Mesenchymal stem cell (in vitro differentiated cells and primary cell): ENCODE results near the gene C10orf90.

Experiments used
- DNase-seq: peaks from one replicate; pipeline ENCODE4 v3.0.0-alpha.2; 2013
- H2AFZ ChIP-seq: one replicate; pipeline ENCODE4 v1.6.1; 2013; ENCODE audit warnings: low read depth, mild to moderate bottlenecking, control low read depth, inconsistent platforms, low read length, moderate library complexity
- H2AK5ac ChIP-seq: 2 replicates; pipeline ENCODE4 v1.6.1; 2013; ENCODE audit warnings: low read length, moderate library complexity, mild to moderate bottlenecking, inconsistent platforms; ENCODE audit not compliant: severe bottlenecking
- H2BK120ac ChIP-seq: one replicate; pipeline ENCODE4 v1.6.1; 2013; ENCODE audit warnings: low read depth, mild to moderate bottlenecking, inconsistent platforms, low read length, moderate library complexity
- H2BK12ac ChIP-seq, 2 experiments: one replicate each; pipeline ENCODE4 v1.6.1; 2013; ENCODE audit warnings: inconsistent platforms in 2 of 2, low read length in 2 of 2, mild to moderate bottlenecking in 2 of 2, moderate library complexity in 2 of 2, control low read depth in 1 of 2
- H2BK15ac ChIP-seq: one replicate; pipeline ENCODE4 v1.6.1; 2013; ENCODE audit warnings: mild to moderate bottlenecking, low read depth, inconsistent platforms; ENCODE audit not compliant: poor library complexity, severe bottlenecking
- H2BK5ac ChIP-seq: 2 replicates; pipeline ENCODE4 v1.6.1; 2013; ENCODE audit warnings: low read depth, mild to moderate bottlenecking, low read length, control low read depth, inconsistent platforms; ENCODE audit not compliant: poor library complexity, severe bottlenecking
- H3K14ac ChIP-seq, 2 experiments: one replicate each; pipeline ENCODE4 v1.6.1; 2013; ENCODE audit warnings: inconsistent platforms in 2 of 2, low read length in 2 of 2, control low read depth in 1 of 2, mild to moderate bottlenecking in 1 of 2, moderate library complexity in 1 of 2
- H3K18ac ChIP-seq, 2 experiments: one replicate each; pipeline ENCODE4 v1.6.1; 2013; ENCODE audit warnings: inconsistent platforms in 2 of 2, low read length in 2 of 2, control low read depth in 1 of 2, low read depth in 1 of 2, mild to moderate bottlenecking in 1 of 2
- H3K23ac ChIP-seq, 2 experiments: one replicate each; pipeline ENCODE4 v1.6.1; 2013; ENCODE audit warnings: inconsistent platforms in 2 of 2, low read length in 2 of 2, mild to moderate bottlenecking in 2 of 2, moderate library complexity in 2 of 2, control low read depth in 1 of 2
- H3K27ac ChIP-seq: 2 replicates; pipeline ENCODE4 v1.5.1; 2013; ENCODE audit warnings: mild to moderate bottlenecking, moderate library complexity, low read length, control low read depth, inconsistent platforms; ENCODE audit not compliant: poor library complexity, severe bottlenecking
- H3K27me3 ChIP-seq, 2 experiments: 2 replicates each; pipeline versions ENCODE4 v1.6.1 to v1.7.0; 2013; ENCODE audit warnings: low read length in 2 of 2, mild to moderate bottlenecking in 2 of 2, moderate library complexity in 2 of 2, control low read depth in 1 of 2, inconsistent platforms in 1 of 2; ENCODE audit not compliant: control insufficient read depth in 1 of 2, insufficient read depth in 1 of 2
- H3K36me3 ChIP-seq, 2 experiments: 2 replicates each; pipeline versions ENCODE4 v1.6.1 to v1.7.0; 2013; ENCODE audit warnings: low read length in 2 of 2, control low read depth in 1 of 2, inconsistent platforms in 1 of 2, low read depth in 1 of 2, mild to moderate bottlenecking in 1 of 2; ENCODE audit not compliant: insufficient read depth in 2 of 2, control insufficient read depth in 1 of 2
- H3K4ac ChIP-seq, 2 experiments: one replicate each; pipeline ENCODE4 v1.6.1; 2013; ENCODE audit warnings: inconsistent platforms in 2 of 2, low read length in 2 of 2, mild to moderate bottlenecking in 2 of 2, moderate library complexity in 2 of 2, control low read depth in 1 of 2, low read depth in 1 of 2
- H3K4me1 ChIP-seq: 2 replicates; pipeline ENCODE4 v1.6.1; 2013; ENCODE audit warnings: low read depth, low read length, control low read depth; ENCODE audit not compliant: control insufficient read depth, insufficient read depth
- H3K4me2 ChIP-seq: 2 replicates; pipeline ENCODE4 v1.6.1; 2013; ENCODE audit warnings: low read length, mild to moderate bottlenecking, inconsistent platforms; ENCODE audit not compliant: poor library complexity, severe bottlenecking
- H3K4me3 ChIP-seq, 2 experiments: 2 replicates each; pipeline versions ENCODE4 v1.5.1 to v1.7.0; 2013; ENCODE audit warnings: low read length in 2 of 2, mild to moderate bottlenecking in 2 of 2, control low read depth in 1 of 2, low read depth in 1 of 2; ENCODE audit not compliant: insufficient read depth in 1 of 2
- H3K79me1 ChIP-seq: replicated peaks from 2 replicates; pipeline ENCODE4 v1.6.1; 2013; ENCODE audit warnings: mild to moderate bottlenecking, control low read depth, low read length, inconsistent platforms; ENCODE audit not compliant: poor library complexity, severe bottlenecking
- H3K9ac ChIP-seq: 2 replicates; pipeline ENCODE4 v1.7.0; 2013; ENCODE audit warnings: mild to moderate bottlenecking, low read length, moderate library complexity
- H3K9me3 ChIP-seq: 2 replicates; pipeline ENCODE4 v1.7.0; 2013; ENCODE audit warnings: mild to moderate bottlenecking, low read length; ENCODE audit not compliant: control insufficient read depth
- H4K8ac ChIP-seq: one replicate; pipeline ENCODE4 v1.6.1; 2013; ENCODE audit warnings: inconsistent platforms, mild to moderate bottlenecking, low read length, moderate library complexity
- H4K91ac ChIP-seq: one replicate; pipeline ENCODE4 v1.6.1; 2013; ENCODE audit warnings: mild to moderate bottlenecking, low read length, inconsistent platforms
- WGBS: methylation state at CpG from one replicate; pipeline ENCODE4 v1.1.7; 2013; ENCODE audit warnings: mixed read lengths; 5-methylcytosine and 5-hydroxymethylcytosine counted together

C10orf90 gene

DNA sequence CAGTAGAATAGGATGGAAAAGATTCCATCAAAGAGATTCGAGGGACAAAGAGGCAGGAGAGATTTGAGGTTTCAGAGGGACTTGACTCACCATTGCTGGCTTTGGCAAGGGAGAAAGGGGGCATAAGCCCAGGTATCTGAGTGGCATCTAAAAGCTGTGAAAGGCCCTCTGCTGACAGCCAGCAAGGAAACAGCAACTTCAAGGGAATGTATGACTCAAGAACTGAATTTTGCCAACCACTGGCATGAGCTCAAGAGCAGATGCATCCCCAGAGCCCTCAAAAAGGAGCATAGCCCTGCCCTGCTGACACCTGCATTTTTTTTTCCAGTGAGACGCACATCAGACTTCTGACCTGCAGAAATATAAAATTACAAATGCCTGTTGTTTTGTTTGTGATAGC lies 262.7 kb downstream of the C10orf90 start:
- Histone ChIP-seq H2AFZ (no peak overlapping the region), H3K23ac (no peak overlapping the region), H3K4me3 (no peak overlapping the region), H3K27me3 (no peaks in the 10 kb centered on the region), H3K9ac (no peak overlapping the region), H3K14ac (no peak overlapping the region), H4K8ac (no peak overlapping the region), H3K4me2 (no peak overlapping the region), H2BK12ac (peak overlapping the region in 1 of 2 experiments; percentile 50), H2AK5ac (peak overlapping the region; percentile 42), H3K79me1 (no peaks in the 10 kb centered on the region), H3K9me3 (no peaks in the 10 kb centered on the region), H3K27ac (no peak overlapping the region), H3K4ac (no peak overlapping the region), H2BK5ac (no peak overlapping the region), H3K36me3 (no peaks in the 10 kb centered on the region), H4K91ac (no peak overlapping the region), H3K18ac (no peak overlapping the region), H2BK15ac (no peak overlapping the region), H2BK120ac (no peak overlapping the region), H3K4me1 (peaks cover 8% of the 10 kb centered on the region)
- DNase-seq = no peak
- 89% methylated on average over 1 of the region's 2 CpGs for WGBS

DNA sequence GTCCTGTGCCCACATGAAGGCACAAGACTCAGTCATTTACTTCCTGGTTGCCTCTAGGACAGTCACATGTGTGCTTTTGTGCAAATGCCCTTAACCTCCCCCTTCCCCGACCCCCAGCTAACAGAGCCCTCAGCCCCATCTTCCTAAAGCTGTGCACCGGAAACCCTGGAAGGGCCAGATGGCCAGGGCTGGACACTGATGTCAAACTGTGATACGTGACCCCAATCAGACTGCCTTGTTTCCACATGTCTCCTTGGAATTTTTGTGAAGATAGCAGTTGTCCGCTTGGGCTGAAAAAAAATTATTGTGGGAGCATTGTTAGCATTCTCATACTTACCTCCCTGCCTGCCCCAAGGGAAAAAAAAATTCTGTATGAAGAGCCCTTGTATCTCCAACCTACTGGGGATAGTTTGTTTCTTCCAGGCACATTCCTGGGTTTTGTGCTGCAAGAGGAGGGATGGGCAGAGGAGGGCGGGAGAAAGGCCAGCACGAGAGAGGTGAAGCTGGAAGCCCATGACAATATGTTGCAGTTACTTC lies 265.2 kb downstream of the C10orf90 start:
- Histone ChIP-seq H3K4me1 (peaks cover 8% of the 10 kb centered on the region), H3K23ac (no peak overlapping the region), H3K18ac (peak overlapping the region; percentile 16 to 48), H3K4ac (peak overlapping the region in 1 of 2 experiments; percentile 76), H3K79me1 (no peaks in the 10 kb centered on the region), H3K36me3 (no peaks in the 10 kb centered on the region), H2BK5ac (no peak overlapping the region), H3K9ac (no peak overlapping the region), H3K14ac (no peak overlapping the region), H2BK15ac (no peak overlapping the region), H2AFZ (no peak overlapping the region), H4K8ac (peak overlapping the region; percentile 16), H3K4me2 (no peak overlapping the region), H2AK5ac (peak overlapping the region; percentile 7), H2BK120ac (no peak overlapping the region), H3K27ac (peak overlapping the region; percentile 40), H3K27me3 (no peaks in the 10 kb centered on the region), H4K91ac (no peak overlapping the region), H2BK12ac (peak overlapping the region; percentile 18 to 95), H3K4me3 (no peak overlapping the region), H3K9me3 (no peaks in the 10 kb centered on the region)
- peak; percentile 36 for DNase-seq
- 53% methylated on average over 5 of the region's 6 CpGs for WGBS

DNA sequence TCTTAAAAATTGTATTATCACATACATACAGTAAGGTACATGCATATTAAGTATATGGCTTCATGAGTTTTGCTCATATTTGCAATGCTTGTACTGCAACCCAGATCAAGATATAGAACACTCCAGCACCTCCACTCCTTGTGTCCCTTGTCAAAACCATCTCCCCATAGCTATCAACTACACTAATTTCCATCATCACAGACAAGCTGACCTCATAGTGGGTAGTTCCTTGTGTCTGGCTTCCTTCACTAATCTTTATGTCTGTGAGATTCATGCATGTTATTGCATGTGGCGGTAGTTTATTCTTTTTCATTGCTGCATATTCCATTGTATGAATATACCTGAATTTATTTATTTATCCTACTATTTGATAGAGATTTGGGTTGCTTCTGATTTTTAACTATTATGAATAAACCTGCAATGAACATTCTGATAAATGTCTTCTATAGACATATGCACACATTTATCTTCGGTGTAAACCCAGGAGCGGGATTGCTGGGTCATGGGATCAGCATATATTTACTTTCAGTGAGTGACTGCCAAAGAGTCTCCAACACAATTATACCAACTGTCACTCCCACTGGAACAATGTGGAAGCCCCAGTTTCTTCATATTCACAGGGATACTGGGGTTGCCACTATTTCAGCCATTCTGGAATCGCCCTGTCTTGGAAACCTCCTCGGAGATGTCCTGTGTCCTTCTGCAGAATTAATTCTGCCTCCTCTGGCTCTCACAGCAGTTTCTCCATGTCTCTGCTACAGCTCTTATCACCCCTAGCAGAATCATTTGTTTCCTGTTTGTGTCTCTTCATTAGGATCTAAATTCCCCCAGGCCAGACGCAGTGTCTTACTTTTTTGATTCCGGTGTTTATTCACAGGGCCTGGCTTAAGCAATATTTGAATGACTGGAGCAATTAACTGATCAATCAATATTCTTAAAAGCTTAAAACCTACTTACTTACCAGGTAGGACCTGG lies 267.5 kb downstream of the C10orf90 start:
- peak; percentile 41 for DNase-seq
- no peak overlapping the region for H3K27ac ChIP-seq
- 36% methylated on average over 6 of the region's 7 CpGs for WGBS
- no peak overlapping the region for H3K9ac ChIP-seq
- no peak overlapping the region for H2BK15ac ChIP-seq
- no peak overlapping the region for H4K8ac ChIP-seq
- no peak overlapping the region for H2AFZ ChIP-seq
- H3K79me1 ChIP-seq = no peaks in the 10 kb centered on the region
- H4K91ac ChIP-seq = no peak overlapping the region
- H3K4ac ChIP-seq = no peak overlapping the region
- H3K4me1 ChIP-seq = peaks cover 9% of the 10 kb centered on the region
- no peak overlapping the region for H3K4me3 ChIP-seq
- H3K4me2 ChIP-seq = no peak overlapping the region
- no peaks in the 10 kb centered on the region for H3K9me3 ChIP-seq
- H3K36me3 ChIP-seq = no peaks in the 10 kb centered on the region
- no peak overlapping the region for H3K14ac ChIP-seq
- H2AK5ac ChIP-seq = no peak overlapping the region
- peak overlapping the region; percentile 68 for H2BK120ac ChIP-seq
- peak overlapping the region in 1 of 2 experiments; percentile 15 for H2BK12ac ChIP-seq
- peak overlapping the region in 1 of 2 experiments; percentile 49 for H3K18ac ChIP-seq
- H2BK5ac ChIP-seq = no peak overlapping the region
- peak overlapping the region in 1 of 2 experiments; percentile 5 for H3K23ac ChIP-seq
- H3K27me3 ChIP-seq = no peaks in the 10 kb centered on the region

DNA sequence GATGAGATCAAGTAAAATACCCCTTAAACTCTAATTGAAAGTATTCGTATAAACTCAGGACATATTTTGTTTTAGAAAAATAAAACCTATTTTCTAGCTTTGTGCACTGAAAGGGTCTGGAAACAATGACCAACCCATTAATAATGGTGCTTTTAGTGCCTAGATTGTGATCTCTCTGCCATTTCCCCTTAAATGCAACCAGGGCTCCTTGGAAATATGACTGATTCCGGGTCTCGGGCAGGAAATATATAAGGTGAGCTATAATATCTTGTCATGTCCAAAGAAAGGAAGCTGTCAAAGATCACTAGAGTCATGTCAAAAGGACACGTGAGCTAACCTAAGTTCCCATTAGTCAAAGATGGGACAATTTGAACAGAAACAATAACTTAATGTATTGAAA lies 269.9 kb downstream of the C10orf90 start:
- Histone ChIP-seq H3K4ac (no peak overlapping the region), H3K36me3 (no peaks in the 10 kb centered on the region), H4K8ac (no peak overlapping the region), H3K27ac (no peak overlapping the region), H3K9me3 (no peaks in the 10 kb centered on the region), H3K4me1 (peaks cover 11% of the 10 kb centered on the region), H3K23ac (no peak overlapping the region), H3K4me2 (no peak overlapping the region), H2BK120ac (no peak overlapping the region), H3K18ac (no peak overlapping the region), H2BK15ac (no peak overlapping the region), H2AK5ac (peak overlapping the region; percentile 54), H3K27me3 (no peaks in the 10 kb centered on the region), H3K4me3 (no peak overlapping the region), H2BK5ac (no peak overlapping the region), H3K79me1 (peaks cover 2% of the 10 kb centered on the region), H2AFZ (no peak overlapping the region), H3K14ac (no peak overlapping the region), H2BK12ac (no peak overlapping the region), H4K91ac (no peak overlapping the region), H3K9ac (no peak overlapping the region)
- WGBS = 89% methylated on average over 3 of the region's 4 CpGs
- no peak for DNase-seq
